ENCODE measurements around the gene REV3L. TPM values are rescaled to one million over a fixed set of nuclear protein-coding genes. Genes with fewer than 3 reads are reported as not detected.

Gene REV3L
- total and polyA plus RNA-seq, 2 of the 8 experiments (the other 6 are each of a cell fraction or from before 2014, with no cell fraction given): 2.1 to 6.6 TPM

GRCh38 chr6:111388681-111389080, 94.3 kb downstream of the REV3L start (continued):
- TF ChIP-seq CHD7 (IDR thresholded peaks at IDR 0.05; ENCODE audit: insufficient replicate concordance, low read length) (no peak), E2F6 (IDR thresholded peaks at IDR 0.05) (no peak), TBP (IDR thresholded peaks at IDR 0.05; ENCODE audit: low read depth, low read length) (no peak), TAF7 (optimal IDR thresholded peaks at IDR 0.05; ENCODE audit: borderline replicate concordance, low read depth, low read length) (no peak), CEBPB (IDR thresholded peaks at IDR 0.05; ENCODE audit: low read depth, low read length) (no peak), SUZ12 (IDR thresholded peaks at IDR 0.05; ENCODE audit: low read length) (no peak)

All from H1 (cell line).